ENCODE data around the gene CLDN6. TPM values are rescaled to one million over a fixed set of nuclear protein-coding genes. Genes with fewer than 3 reads are reported as not detected.

Gene CLDN6
- total RNA-seq, 1 experiment from 2014 or later: 743 TPM

- no peaks in the 10 kb centered on the region; a peak in 2 of 5 replicates for H3K9me3 Mint-ChIP-seq
- Histone ChIP-seq H3K9me3 (ENCODE audit: control insufficient read depth, low read depth, low read length) (no peaks in the 10 kb centered on the region), H3K27ac (ENCODE audit: insufficient read length, low read depth, low read length) (peak within 1 kb of the TSS; percentile 64), H2BK20ac (ENCODE audit: low read depth, low read length, poor library complexity, severe bottlenecking) (no peak within 1 kb of the TSS), H3K23me2 (ENCODE audit: insufficient read length, low read depth, low read length, poor library complexity, severe bottlenecking) (peaks cover 33% of the 10 kb centered on the region), H4K20me1 (ENCODE audit: control insufficient read depth, insufficient read depth, insufficient read length) (no peaks in the 10 kb centered on the region), H3K4ac (ENCODE audit: low read depth, low read length) (no peak within 1 kb of the TSS; the same call in 1 of the 2 replicates), H3K27me3 (ENCODE audit: insufficient read depth, low read length) (no peaks in the 10 kb centered on the region), H3K4me1 (ENCODE audit: insufficient read depth, low read length) (peaks cover 2% of the 10 kb centered on the region; the same call in 1 of the 2 replicates), H3K9ac (ENCODE audit: extremely low read depth, insufficient read length, low read length) (peak within 1 kb of the TSS; percentile 76), H2BK12ac (ENCODE audit: insufficient read length, low read depth, low read length) (no peak within 1 kb of the TSS), H4K5ac (ENCODE audit: insufficient read length, low read depth, low read length) (no peak within 1 kb of the TSS), H2AK5ac (ENCODE audit: insufficient read length, low read length) (no peak within 1 kb of the TSS), H3K23ac (ENCODE audit: insufficient read length, low read depth, low read length) (no peak within 1 kb of the TSS), H3K4me2 (ENCODE audit: insufficient read depth, insufficient read length, low read length) (peak within 1 kb of the TSS; percentile 51), H4K8ac (replicated peaks; ENCODE audit: insufficient read length, low read depth, low read length) (no peak within 1 kb of the TSS), H3K56ac (ENCODE audit: insufficient read length, low read depth, low read length) (no peak within 1 kb of the TSS), H3K18ac (ENCODE audit: insufficient read length, low read depth, low read length) (peak within 1 kb of the TSS; percentile 89), H2BK15ac (ENCODE audit: low read depth, low read length) (no peak within 1 kb of the TSS), H2AFZ (ENCODE audit: low read length) (no peak within 1 kb of the TSS), H4K91ac (ENCODE audit: insufficient read length, low read depth, low read length) (no peak within 1 kb of the TSS), H2BK5ac (ENCODE audit: insufficient read length, low read length) (no peak within 1 kb of the TSS), H3T11ph (ENCODE audit: low read length) (no peak within 1 kb of the TSS), H2BK120ac (ENCODE audit: low read depth, low read length, poor library complexity, severe bottlenecking) (no peak within 1 kb of the TSS), H3K79me2 (ENCODE audit: insufficient read depth, low read length) (peaks cover 9% of the 10 kb centered on the region; the same call in 1 of the 2 replicates), H3K14ac (ENCODE audit: insufficient read depth, low read length) (peak within 1 kb of the TSS; percentile 87), H3K79me1 (ENCODE audit: insufficient read depth, low read depth, low read length, poor library complexity, severe bottlenecking) (no peaks in the 10 kb centered on the region)
- WGBS (ENCODE audit: extremely low coverage, insufficient read length, low lambda C conversion rate): no CpG with 5 or more reads among the region's 49 CpGs
- H3K36me3 Mint-ChIP-seq (ENCODE audit: insufficient read depth in 1 of 3, low read depth in 3 of 3): peaks cover 17 to 37% (median 25%) of the 10 kb centered on the region in 3 experiments
- TF ChIP-seq CTCF (conservative IDR thresholded peaks at IDR 0.05): 0 out of 3 replicates have a peak, but pooled peaks have one; percentile 11
- peak; percentile 83 for DNase-seq
- H3K27me3 Mint-ChIP-seq (ENCODE audit: low read depth): peaks cover 7% of the 10 kb centered on the region; the same call in 1 of the 2 replicates
- H3K4me1 Mint-ChIP-seq: peaks cover 34 to 64% of the 10 kb centered on the region in 2 experiments
- peak within 1 kb of the TSS; percentile 93 to 96 for H3K4me3 Mint-ChIP-seq
- peak within 1 kb of the TSS; percentile 98 to 100 (median 99) for H3K27ac Mint-ChIP-seq
Observed at GRCh38 chr16:3020247-3020603, 2.2 kb upstream of the CLDN6 start, which contains the start of gene TNFRSF12A. Gene TNFRSF12A (plus strand): TSS chr16:3020368. CDS start chr16:3020398, 30 bp downstream.

All from H9 (cell line).